ENCODE measurements around the gene NACC2.
"Not testable (repeated sequence)": the region's sequence is repeated elsewhere in the genome, so short reads cannot be mapped to it uniquely, and the experiment has no call there.

The NACC2 gene

GRCh38 chr9:136043441-136043991, 51.6 kb downstream of the NACC2 start:
- no peak for FAIRE-seq

- no peak for FAIRE-seq
Measured at GRCh38 chr9:136042541-136042940, 52.5 kb downstream of the NACC2 start.

- FAIRE-seq, result not testable (repeated sequence)
Measured at GRCh38 chr9:136040848-136041247, 54.2 kb downstream of the NACC2 start.

- FAIRE-seq, result no peak
Measured at GRCh38 chr9:136039488-136039887, 55.6 kb downstream of the NACC2 start.

GRCh38 chr9:136036848-136037247, 58.2 kb downstream of the NACC2 start:
- no peak for FAIRE-seq

- no peak for FAIRE-seq
Measured at GRCh38 chr9:136036050-136036449, 59.0 kb downstream of the NACC2 start.

- FAIRE-seq, result no peak
Measured at GRCh38 chr9:136031741-136032730, 63.1 kb downstream of the NACC2 start.

- no peak for FAIRE-seq
Measured at GRCh38 chr9:136031094-136031493, 64.0 kb downstream of the NACC2 start.

GRCh38 chr9:136029556-136029955, 65.5 kb downstream of the NACC2 start:
- no peak for FAIRE-seq

GRCh38 chr9:136028760-136029470, 66.2 kb downstream of the NACC2 start:
- no peak for FAIRE-seq

GRCh38 chr9:136026943-136027289, 68.2 kb downstream of the NACC2 start:
- FAIRE-seq, result not testable (repeated sequence)

- no peak for FAIRE-seq
Measured at GRCh38 chr9:136026266-136026942, 68.7 kb downstream of the NACC2 start.

GRCh38 chr9:136025481-136025880, 69.6 kb downstream of the NACC2 start:
- FAIRE-seq, result no peak

- FAIRE-seq, result no peak
Measured at GRCh38 chr9:136024696-136025316, 70.3 kb downstream of the NACC2 start.

GRCh38 chr9:136024286-136024685, 70.8 kb downstream of the NACC2 start:
- FAIRE-seq, result no peak

- no peak for FAIRE-seq
Measured at GRCh38 chr9:136023410-136024225, 71.5 kb downstream of the NACC2 start.

- no peak for FAIRE-seq
Measured at GRCh38 chr9:136022731-136023409, 72.2 kb downstream of the NACC2 start.

GRCh38 chr9:136021872-136022681, 73.0 kb downstream of the NACC2 start:
- no peak for FAIRE-seq

GRCh38 chr9:136021171-136021871, 73.8 kb downstream of the NACC2 start:
- FAIRE-seq, result no peak
